Naive B cell (primary cell): Measurements from ENCODE around the gene LRRC42. TPM values are rescaled to one million over a fixed set of nuclear protein-coding genes. Genes with fewer than 3 reads are reported as not detected.
"Not testable (repeated sequence)": the region's sequence is repeated elsewhere in the genome, so short reads cannot be mapped to it uniquely, and the experiment has no call there.

ENCODE experiments used
- ATAC-seq, 2 donors: fragments of 150-1000 bp; cut with Tn5 transposase; 2 replicates each; pipeline ENCODE4 v1.10.0; 2021; ENCODE audit warnings: low read depth in 2 of 2, mild to moderate bottlenecking in 2 of 2, moderate library complexity in 2 of 2
- DNase-seq: peaks from one replicate; pipeline ENCODE4 v3.0.0; 2022
- H3K27ac Mint-ChIP-seq, 6 donors: one replicate each; pipeline ENCODE4 v1.8.0; 2020 to 2022; ENCODE audit warnings: mild to moderate bottlenecking in 6 of 6, mixed read lengths in 6 of 6, moderate library complexity in 5 of 6, inconsistent platforms in 2 of 6
- H3K27me3 Mint-ChIP-seq, 3 donors: one replicate each; pipeline ENCODE4 v1.8.0; 2021 to 2022; ENCODE audit warnings: mixed read lengths in 3 of 3, mild to moderate bottlenecking in 1 of 3
- H3K36me3 Mint-ChIP-seq, 2 donors: one replicate each; pipeline ENCODE4 v1.8.0; 2020 to 2022; ENCODE audit warnings: mixed read lengths in 2 of 2, inconsistent platforms in 1 of 2, mild to moderate bottlenecking in 1 of 2
- H3K4me1 Mint-ChIP-seq, 3 donors: one replicate each; pipeline ENCODE4 v1.8.0; 2020 to 2022; ENCODE audit warnings: mixed read lengths in 3 of 3, inconsistent platforms in 1 of 3, mild to moderate bottlenecking in 1 of 3, moderate library complexity in 1 of 3
- H3K4me3 Mint-ChIP-seq, 8 donors: one replicate each; pipeline ENCODE4 v1.8.0; 2020 to 2022; ENCODE audit warnings: mild to moderate bottlenecking in 8 of 8, mixed read lengths in 8 of 8, moderate library complexity in 8 of 8, inconsistent platforms in 2 of 8
- H3K9me3 Mint-ChIP-seq, 7 donors: one replicate each; pipeline ENCODE4 v1.8.0; 2020 to 2022; ENCODE audit warnings: mixed read lengths in 7 of 7, mild to moderate bottlenecking in 5 of 7, inconsistent platforms in 2 of 7, moderate library complexity in 1 of 7
- polyA plus RNA-seq, 6 donors: library from polyadenylated mRNA; unstranded; fragments of 300-500 nt; fragmentation: Illumina TruSeq; gene quantifications; one replicate each; pipeline ENCODE4 v1.2.3, GENCODE V29; 2021; ENCODE audit warnings: low read depth in 6 of 6

The LRRC42 gene
- polyA plus RNA-seq, 6 donors from 2014 or later = 5.4 to 11.1 (median 7.8) TPM

DNA sequence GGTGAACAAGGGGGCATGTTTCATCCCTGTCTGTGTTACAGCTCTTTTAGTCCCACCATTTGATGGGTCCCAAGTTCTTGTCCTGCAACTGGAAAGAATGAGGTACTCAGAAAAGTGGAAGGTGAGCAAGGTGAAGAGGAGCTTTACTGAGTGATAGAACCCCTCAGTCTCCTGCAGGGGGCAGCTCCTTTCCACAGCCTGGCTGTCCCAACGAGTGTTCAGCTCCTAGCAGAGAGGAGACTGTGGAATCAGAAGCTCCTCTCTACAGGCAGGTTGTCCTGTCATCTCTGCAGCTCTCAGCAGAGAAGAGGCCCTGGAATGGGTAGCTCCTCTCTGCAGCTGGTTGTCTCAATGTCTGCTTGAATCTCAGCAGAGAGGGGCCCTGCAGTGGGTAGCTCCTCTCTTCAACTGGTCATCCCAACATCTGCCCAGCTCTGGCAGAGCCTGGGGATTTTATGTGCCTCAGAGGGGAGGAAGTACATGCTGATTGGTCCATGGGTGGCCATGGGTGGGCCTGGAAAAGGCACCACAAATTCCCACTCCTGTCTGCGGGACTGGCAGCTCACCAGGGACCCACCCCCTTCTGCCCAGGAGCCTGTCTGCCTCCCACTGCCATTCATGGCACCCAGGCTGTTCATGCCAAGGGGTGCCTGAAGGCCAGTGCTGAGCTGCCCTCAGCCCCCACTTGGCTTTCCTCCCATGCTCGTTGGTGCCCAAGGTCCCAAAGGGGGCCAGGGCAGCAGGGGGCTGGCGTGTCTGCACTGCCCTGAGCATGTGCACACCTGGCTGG, 46.1 kb downstream of the LRRC42 start:
- H3K27me3 Mint-ChIP-seq = no peaks in the 10 kb centered on the region
- no peak overlapping the region for H3K4me3 Mint-ChIP-seq
- no peak overlapping the region for H3K27ac Mint-ChIP-seq
- no peaks in the 10 kb centered on the region for H3K4me1 Mint-ChIP-seq
- peaks cover 0 to 6% (median 0%) of the 10 kb centered on the region in 7 donors for H3K9me3 Mint-ChIP-seq
- ATAC-seq = no peak
- DNase-seq = no peak
- H3K36me3 Mint-ChIP-seq = peaks cover 0 to 5% of the 10 kb centered on the region in 2 donors

DNA sequence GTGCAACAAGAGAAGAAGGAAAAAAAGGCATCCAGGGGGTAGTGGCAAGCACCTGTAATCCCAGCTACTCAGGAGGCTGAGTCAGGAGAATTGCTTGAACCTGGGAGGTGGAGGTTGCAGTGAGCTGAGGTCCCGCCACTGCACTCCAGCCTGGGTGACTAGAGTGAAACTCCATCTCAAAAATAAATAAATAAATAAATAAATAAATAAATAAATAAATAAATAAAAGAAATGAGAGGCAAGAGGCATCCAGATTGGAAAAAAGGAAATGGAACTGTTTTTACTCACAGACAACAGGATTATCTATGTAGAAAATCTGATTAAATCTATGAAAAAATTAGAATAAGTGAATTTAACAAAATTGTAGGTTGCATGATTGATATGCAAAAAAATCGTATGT, 48.4 kb downstream of the LRRC42 start:
- H3K4me1 Mint-ChIP-seq, H3K36me3 Mint-ChIP-seq, H3K27ac Mint-ChIP-seq, H3K27me3 Mint-ChIP-seq, ATAC-seq, DNase-seq, H3K4me3 Mint-ChIP-seq: not testable (repeated sequence)
- H3K9me3 Mint-ChIP-seq = peaks cover 0 to 14% (median 2%) of the 10 kb centered on the region in 7 donors

DNA sequence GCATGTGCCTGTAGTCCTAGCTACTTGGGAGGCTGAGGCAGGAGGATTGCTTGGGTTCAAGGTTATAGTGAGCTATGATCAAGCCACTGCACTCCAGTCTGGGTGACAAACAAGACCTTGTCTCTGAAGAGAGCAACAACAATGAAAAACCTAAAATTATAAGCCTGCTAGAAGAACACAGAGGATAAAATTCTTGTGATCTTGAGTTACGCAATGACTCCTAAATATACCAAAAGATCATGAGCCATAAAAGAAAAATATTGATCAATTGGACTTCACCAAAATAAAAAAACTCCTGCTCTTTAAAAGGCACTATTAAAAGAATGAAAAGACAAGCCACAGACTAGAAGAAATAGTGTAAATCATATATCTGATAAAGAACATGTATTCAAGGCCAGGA, 49.5 kb downstream of the LRRC42 start:
- Mint-ChIP-seq H3K36me3 (peaks cover 0 to 5% of the 10 kb centered on the region in 2 donors), H3K27ac (no peak overlapping the region), H3K27me3 (no peaks in the 10 kb centered on the region), H3K4me1 (no peaks in the 10 kb centered on the region), H3K4me3 (no peak overlapping the region), H3K9me3 (peaks cover 0 to 14% (median 2%) of the 10 kb centered on the region in 7 donors)
- no peak for DNase-seq
- ATAC-seq = no peak

DNA sequence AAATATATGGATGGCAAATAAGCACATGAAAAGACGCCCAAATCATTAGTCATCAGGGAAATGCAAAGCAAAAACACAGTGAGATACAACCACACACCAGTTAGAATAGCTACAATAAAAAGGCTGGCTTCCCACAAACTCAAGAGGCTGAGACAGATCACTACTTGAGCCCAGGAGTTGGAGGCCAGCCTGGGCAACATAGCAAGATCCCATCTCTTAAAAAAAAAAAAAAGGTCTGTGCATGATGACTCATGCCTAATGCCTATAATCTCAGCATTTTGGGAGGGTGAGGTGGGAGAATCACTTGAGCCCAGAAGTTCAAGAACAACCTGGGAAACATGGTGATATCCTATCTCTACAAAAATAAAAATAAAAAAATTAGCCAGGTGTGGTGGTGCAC, 52.1 kb downstream of the LRRC42 start:
- H3K9me3 Mint-ChIP-seq = peaks cover 0 to 10% (median 2%) of the 10 kb centered on the region in 7 donors
- DNase-seq = no peak
- H3K4me1 Mint-ChIP-seq = no peaks in the 10 kb centered on the region
- no peak overlapping the region for H3K4me3 Mint-ChIP-seq
- no peak overlapping the region for H3K27ac Mint-ChIP-seq
- no peak for ATAC-seq
- H3K27me3 Mint-ChIP-seq = peaks cover 0 to 7% (median 0%) of the 10 kb centered on the region in 3 donors
- H3K36me3 Mint-ChIP-seq = no peaks in the 10 kb centered on the region

DNA sequence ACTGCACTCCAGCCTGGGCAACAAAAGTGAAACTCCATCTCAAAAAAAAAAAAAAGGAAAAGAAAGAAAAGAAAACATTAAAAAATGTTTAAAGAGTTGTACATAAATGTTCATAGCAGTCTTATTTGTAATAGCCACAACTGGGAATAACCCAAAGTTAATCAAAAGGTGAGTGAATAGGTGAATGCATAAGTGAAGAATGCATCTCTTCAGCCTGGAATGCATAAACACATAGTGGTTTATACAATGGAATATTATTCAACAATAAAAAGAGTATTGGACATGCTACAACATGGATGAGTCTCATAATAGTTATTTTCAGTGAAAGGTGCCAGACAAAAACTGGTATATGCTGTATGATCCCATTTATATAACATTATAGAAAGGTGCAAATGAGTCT, 53.8 kb downstream of the LRRC42 start:
- Mint-ChIP-seq H3K4me3 (no peak overlapping the region), H3K9me3 (peaks cover 0 to 15% (median 5%) of the 10 kb centered on the region in 7 donors), H3K27ac (no peak overlapping the region), H3K27me3 (peaks cover 0 to 7% (median 0%) of the 10 kb centered on the region in 3 donors), H3K4me1 (no peaks in the 10 kb centered on the region), H3K36me3 (no peaks in the 10 kb centered on the region)
- ATAC-seq (no peak), DNase-seq (no peak)

DNA sequence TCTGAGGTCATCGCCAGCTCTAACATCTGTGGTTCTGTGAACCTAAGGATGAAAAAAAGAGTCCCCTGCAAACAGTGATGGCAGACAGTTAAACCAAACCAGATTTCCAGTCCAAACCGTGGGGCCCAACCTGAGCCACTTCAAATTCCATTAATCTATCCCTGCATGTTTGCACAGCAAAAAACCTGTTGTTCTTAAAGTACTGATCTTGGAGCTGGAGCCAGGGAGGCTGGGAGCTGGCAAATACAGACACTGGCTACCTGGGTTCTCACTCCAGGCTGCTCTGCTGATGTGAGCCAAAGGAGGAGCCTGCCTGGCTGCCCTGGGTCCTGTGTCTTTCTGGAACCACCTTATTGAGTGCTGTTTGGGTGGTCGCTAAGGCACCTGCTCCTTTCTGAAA, 55.4 kb downstream of the LRRC42 start:
- peaks cover 0 to 15% (median 5%) of the 10 kb centered on the region in 7 donors for H3K9me3 Mint-ChIP-seq
- H3K27ac Mint-ChIP-seq = no peak overlapping the region
- DNase-seq (no peak), ATAC-seq (no peak)
- no peaks in the 10 kb centered on the region for H3K4me1 Mint-ChIP-seq
- H3K4me3 Mint-ChIP-seq = no peak overlapping the region
- peaks cover 0 to 15% (median 5%) of the 10 kb centered on the region in 3 donors for H3K27me3 Mint-ChIP-seq
- no peaks in the 10 kb centered on the region for H3K36me3 Mint-ChIP-seq

DNA sequence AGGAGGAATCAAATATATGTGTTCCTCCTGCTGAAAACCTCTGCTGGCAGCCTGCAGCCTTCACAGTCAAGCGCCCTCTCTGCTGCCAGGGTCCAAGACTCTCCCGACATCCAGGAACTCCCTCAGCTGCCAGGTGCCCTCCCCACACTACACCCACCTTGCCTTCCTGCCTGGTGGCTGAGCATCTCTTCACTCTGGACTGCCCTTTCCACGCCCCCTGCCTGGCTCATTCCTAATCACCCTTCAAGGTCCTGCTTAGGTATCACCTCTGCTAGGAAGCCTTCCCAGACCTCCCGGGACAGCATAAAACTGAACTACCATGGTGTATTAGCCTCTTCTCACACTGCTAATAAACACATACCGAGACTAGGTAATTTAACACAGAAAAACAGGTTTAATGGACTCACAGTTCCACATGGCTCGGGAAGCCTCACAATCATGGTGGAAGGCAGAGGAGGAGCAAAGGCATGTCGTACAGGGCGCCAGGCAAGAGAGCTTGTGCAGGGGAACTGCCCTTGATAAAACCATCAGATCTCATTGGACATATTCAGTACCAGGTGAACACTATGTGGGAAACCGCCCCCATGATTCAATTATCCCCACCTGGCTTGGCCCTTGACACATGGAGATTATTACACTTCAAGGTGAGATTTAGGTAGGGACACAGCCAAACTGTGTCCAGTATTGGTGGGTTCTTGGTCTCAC, 56.5 kb downstream of the LRRC42 start:
- Mint-ChIP-seq H3K4me1 (no peaks in the 10 kb centered on the region), H3K4me3 (no peak overlapping the region), H3K27ac (no peak overlapping the region), H3K27me3 (peaks cover 3 to 16% (median 5%) of the 10 kb centered on the region in 3 donors), H3K9me3 (peaks cover 0 to 12% (median 5%) of the 10 kb centered on the region in 7 donors), H3K36me3 (no peaks in the 10 kb centered on the region)
- DNase-seq = no peak
- ATAC-seq = no peak

DNA sequence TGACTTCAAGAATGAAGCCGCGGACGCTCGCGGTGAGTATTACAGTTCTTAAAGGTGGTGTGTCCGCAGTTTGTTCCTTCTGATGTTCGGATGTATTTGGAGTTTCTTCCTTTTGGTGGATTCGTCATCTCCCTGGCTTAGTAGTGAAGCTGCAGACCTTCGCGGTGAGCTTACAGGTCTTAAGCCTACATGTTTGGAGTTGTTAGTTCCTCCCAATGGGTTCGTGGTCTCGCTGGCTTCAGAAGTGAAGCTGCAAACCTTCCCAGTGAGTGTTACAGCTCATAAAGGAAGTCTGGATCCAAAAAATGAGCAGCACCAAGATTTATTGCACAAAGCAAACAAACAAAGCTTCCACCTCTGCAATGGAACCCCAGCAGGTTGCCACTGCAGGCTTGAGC, 57.1 kb downstream of the LRRC42 start:
- ATAC-seq (no peak), DNase-seq (no peak)
- Mint-ChIP-seq H3K4me3 (no peak overlapping the region), H3K36me3 (no peaks in the 10 kb centered on the region), H3K27me3 (peaks cover 4 to 16% (median 6%) of the 10 kb centered on the region in 3 donors), H3K9me3 (peaks cover 0 to 8% (median 5%) of the 10 kb centered on the region in 7 donors), H3K27ac (no peak overlapping the region), H3K4me1 (no peaks in the 10 kb centered on the region)

DNA sequence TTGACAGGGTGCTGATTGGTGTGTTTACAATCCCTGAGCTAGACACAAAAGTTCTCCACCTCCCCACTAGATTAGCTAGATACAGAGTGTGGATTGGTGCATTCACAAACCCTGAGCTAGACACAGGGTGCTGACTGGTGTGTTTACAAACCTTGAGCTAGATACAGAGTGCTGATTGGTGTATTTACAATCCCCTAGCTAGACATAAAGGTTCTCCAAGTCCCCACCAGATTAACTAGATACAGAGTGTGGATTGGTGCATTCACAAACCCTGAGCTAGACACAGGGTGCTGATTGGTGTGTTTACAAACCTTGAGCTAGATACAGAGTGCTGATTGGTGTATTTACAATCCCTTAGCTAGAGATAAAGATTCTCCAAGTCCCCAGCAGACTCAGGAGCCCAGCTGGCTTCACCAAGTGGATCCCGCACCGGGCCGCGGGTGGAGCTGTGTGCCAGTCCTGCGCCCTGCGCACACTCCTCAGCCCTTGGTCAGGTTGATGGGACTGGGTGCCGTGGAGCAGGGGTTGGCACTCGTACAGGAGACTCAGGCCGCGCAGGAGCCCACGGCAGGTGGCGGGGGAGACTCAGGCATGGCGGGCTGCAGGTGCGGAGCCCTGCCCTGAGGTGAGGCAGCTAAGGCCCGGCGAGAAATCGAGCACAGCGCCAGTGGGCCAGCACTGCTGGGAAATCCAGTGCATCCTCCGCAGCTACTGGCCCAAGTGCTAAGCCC, 57.8 kb downstream of the LRRC42 start:
- not testable (repeated sequence) for H3K9me3 Mint-ChIP-seq, ATAC-seq, H3K27ac Mint-ChIP-seq, H3K36me3 Mint-ChIP-seq, H3K4me3 Mint-ChIP-seq, H3K4me1 Mint-ChIP-seq, DNase-seq
- H3K27me3 Mint-ChIP-seq = peaks cover 4 to 19% (median 12%) of the 10 kb centered on the region in 3 donors

DNA sequence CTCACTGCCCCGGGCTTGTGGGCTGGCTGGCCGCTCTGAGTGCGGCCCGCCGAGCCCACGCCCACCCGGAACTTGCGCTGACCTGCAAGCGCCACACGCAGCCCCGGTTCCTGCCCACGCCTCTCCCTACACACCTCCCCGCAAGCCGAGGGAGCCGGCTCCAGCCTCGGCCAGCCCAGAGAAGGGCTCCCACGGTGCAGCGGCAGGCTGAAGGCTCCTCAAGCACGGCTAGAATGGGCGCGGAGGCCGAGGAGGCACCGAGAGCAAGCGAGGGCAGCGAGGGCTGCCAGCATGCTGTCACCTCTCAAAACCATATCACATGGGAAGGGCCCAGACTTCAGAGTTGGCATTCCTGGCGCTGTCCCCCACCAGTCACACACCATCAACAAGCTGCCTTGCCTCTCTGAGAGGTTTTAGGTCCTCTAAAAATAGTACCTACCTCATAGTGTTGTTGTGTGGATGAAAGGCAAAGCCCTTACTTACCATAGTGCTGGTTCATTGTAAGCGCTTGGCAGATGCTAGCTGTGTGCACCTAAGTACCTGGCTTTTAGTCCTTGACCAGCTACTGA, 58.4 kb downstream of the LRRC42 start:
- ATAC-seq (no peak), DNase-seq (no peak)
- peaks cover 9 to 22% (median 19%) of the 10 kb centered on the region in 3 donors for H3K27me3 Mint-ChIP-seq
- no peak overlapping the region for H3K27ac Mint-ChIP-seq
- H3K4me3 Mint-ChIP-seq = no peak overlapping the region
- no peaks in the 10 kb centered on the region for H3K4me1 Mint-ChIP-seq
- H3K9me3 Mint-ChIP-seq = peaks cover 0 to 8% (median 5%) of the 10 kb centered on the region in 7 donors
- H3K36me3 Mint-ChIP-seq = no peaks in the 10 kb centered on the region

DNA sequence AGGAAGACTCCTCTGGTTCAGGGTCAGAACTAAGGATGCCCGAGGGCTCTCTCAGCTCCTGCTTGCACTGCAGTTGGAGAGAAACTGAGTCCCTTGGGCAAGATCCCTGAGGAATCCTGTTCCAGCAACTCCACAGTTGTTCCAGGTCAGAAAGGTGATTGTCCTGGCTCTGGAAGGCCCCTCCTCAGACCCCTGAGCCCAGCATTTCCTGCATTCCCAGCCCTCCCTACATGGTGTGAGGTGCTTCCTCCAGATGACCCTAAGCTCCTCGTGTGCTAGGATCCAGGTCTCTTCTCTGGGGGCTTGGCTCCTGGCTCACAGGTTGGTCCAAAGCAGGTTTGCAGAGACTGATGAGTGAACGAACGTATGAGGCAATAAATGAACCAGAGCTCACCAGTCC, 60.4 kb downstream of the LRRC42 start:
- Mint-ChIP-seq H3K27me3 (peaks cover 14 to 36% (median 28%) of the 10 kb centered on the region in 3 donors), H3K27ac (no peak overlapping the region), H3K4me3 (no peak overlapping the region), H3K9me3 (peaks cover 0 to 8% (median 5%) of the 10 kb centered on the region in 7 donors), H3K4me1 (no peaks in the 10 kb centered on the region), H3K36me3 (no peaks in the 10 kb centered on the region)
- no peak for ATAC-seq
- no peak for DNase-seq

DNA sequence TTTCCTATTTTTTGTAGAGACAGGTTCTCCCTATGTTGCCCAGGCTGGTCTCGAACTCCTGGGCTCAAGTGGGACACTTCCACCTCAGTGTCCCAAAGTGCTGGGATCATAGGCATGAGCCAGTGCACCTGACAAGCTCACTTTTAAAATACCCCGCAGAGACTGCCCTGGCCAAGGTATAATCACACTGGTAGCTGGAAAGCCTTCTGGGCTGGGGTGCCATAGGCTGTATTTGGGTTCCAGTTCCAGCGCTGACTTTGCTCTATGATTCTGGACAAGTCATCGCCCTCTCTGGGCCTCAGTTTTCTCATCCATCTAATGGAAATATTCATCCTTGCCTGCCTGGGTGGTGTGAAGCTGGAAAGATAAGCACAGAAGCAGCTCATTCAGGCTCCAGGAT, 61.5 kb downstream of the LRRC42 start:
- Mint-ChIP-seq H3K27me3 (peaks cover 14 to 40% (median 31%) of the 10 kb centered on the region in 3 donors), H3K36me3 (no peaks in the 10 kb centered on the region), H3K4me1 (no peaks in the 10 kb centered on the region), H3K9me3 (peaks cover 0 to 8% (median 4%) of the 10 kb centered on the region in 7 donors), H3K27ac (no peak overlapping the region), H3K4me3 (no peak overlapping the region)
- ATAC-seq = no peak
- no peak for DNase-seq

DNA sequence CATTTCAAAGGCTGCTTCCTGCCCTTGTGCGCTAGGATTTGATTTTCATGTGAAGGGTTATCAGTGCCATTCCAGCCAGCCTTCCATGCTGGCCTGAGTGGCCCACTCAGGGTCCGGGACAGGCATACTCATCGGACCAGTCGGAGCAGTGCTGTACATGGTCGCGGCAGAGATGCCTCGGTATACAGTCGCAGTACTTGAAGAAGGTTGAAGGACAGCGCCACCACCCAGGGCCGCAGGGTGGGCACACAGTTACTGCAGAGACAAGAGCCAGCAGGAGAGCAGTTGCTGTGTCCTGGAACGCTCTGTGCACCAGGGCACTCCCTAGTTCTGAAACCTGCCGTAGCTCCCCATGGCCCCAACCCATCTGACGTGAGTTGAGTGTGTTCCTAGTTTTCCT, 62.7 kb downstream of the LRRC42 start:
- Mint-ChIP-seq H3K9me3 (peaks cover 0 to 2% (median 0%) of the 10 kb centered on the region in 7 donors), H3K27ac (no peak overlapping the region), H3K4me1 (peaks cover 0 to 3% (median 0%) of the 10 kb centered on the region in 3 donors), H3K4me3 (no peak overlapping the region), H3K27me3 (peaks cover 14 to 44% (median 41%) of the 10 kb centered on the region in 3 donors), H3K36me3 (no peaks in the 10 kb centered on the region)
- ATAC-seq (no peak), DNase-seq (no peak)
